Skin epidermis (tissue), 12 donors: ENCODE measurements around the gene TTBK1.
A peak's percentile ranks its signal among the peaks of the same experiment; 100 is the strongest.

ENCODE experiments used
- H3K27ac ChIP-seq, 21 experiments: fragments of 200-600 bp; sonication (generic) in 11 of 21; one replicate each; pipeline ENCODE4 v1.5.0; 2020; ENCODE audit warnings: mild to moderate bottlenecking in 3 of 21, inconsistent platforms in 2 of 21, moderate library complexity in 2 of 21
- H3K4me3 ChIP-seq, 7 experiments: fragments of 200-600 bp; sonication (generic) in 2 of 7; one replicate each; pipeline ENCODE4 v1.5.0; 2020; ENCODE audit warnings: inconsistent platforms in 2 of 7, mild to moderate bottlenecking in 2 of 7, moderate library complexity in 1 of 7

The TTBK1 gene

GRCh38 chr6:43282636-43283513 lies 39.6 kb downstream of the TTBK1 start:
- Histone ChIP-seq H3K4me3 (no peak overlapping the region), H3K27ac (no peak overlapping the region)

GRCh38 chr6:43283514-43283901 lies 40.2 kb downstream of the TTBK1 start:
- Histone ChIP-seq H3K27ac (no peak overlapping the region), H3K4me3 (no peak overlapping the region)

- Histone ChIP-seq H3K4me3 (no peak overlapping the region), H3K27ac (no peak overlapping the region)
These were observed 40.6 kb downstream of the TTBK1 start for GRCh38 chr6:43283905-43284304.

- H3K4me3 ChIP-seq = peak overlapping the region in 4 of 7 experiments; percentile 0 to 30 (median 8)
- no peak overlapping the region for H3K27ac ChIP-seq
These were observed 41.9 kb downstream of the TTBK1 start for GRCh38 chr6:43284991-43285781.

- H3K27ac ChIP-seq = no peak overlapping the region
- H3K4me3 ChIP-seq = no peak overlapping the region
These were observed 42.6 kb downstream of the TTBK1 start for GRCh38 chr6:43285832-43286231.

GRCh38 chr6:43286456-43286979 lies 43.2 kb downstream of the TTBK1 start:
- Histone ChIP-seq H3K4me3 (no peak overlapping the region), H3K27ac (no peak overlapping the region)

- Histone ChIP-seq H3K27ac (no peak overlapping the region), H3K4me3 (no peak overlapping the region)
These were observed 43.9 kb downstream of the TTBK1 start for GRCh38 chr6:43286980-43287716.

GRCh38 chr6:43287717-43288679 lies 44.7 kb downstream of the TTBK1 start:
- Histone ChIP-seq H3K4me3 (no peak overlapping the region), H3K27ac (no peak overlapping the region)

GRCh38 chr6:43290339-43290904 lies 47.1 kb downstream of the TTBK1 start:
- Histone ChIP-seq H3K27ac (no peak overlapping the region), H3K4me3 (no peak overlapping the region)

GRCh38 chr6:43290905-43291355 lies 47.6 kb downstream of the TTBK1 start:
- H3K27ac ChIP-seq = no peak overlapping the region

GRCh38 chr6:43291708-43292107 lies 48.4 kb downstream of the TTBK1 start:
- no peak overlapping the region for H3K27ac ChIP-seq

More at GRCh38 chr6:43290905-43291355, 47.6 kb downstream of the TTBK1 start:
- no peak overlapping the region for H3K4me3 ChIP-seq

GRCh38 chr6:43292341-43292740 lies 49.1 kb downstream of the TTBK1 start:
- Histone ChIP-seq H3K27ac (no peak overlapping the region), H3K4me3 (no peak overlapping the region)

More at GRCh38 chr6:43291708-43292107, 48.4 kb downstream of the TTBK1 start:
- no peak overlapping the region for H3K4me3 ChIP-seq

- no peak overlapping the region for H3K27ac ChIP-seq
- no peak overlapping the region for H3K4me3 ChIP-seq
These were observed 49.6 kb downstream of the TTBK1 start for GRCh38 chr6:43292763-43293318.

- Histone ChIP-seq H3K27ac (no peak overlapping the region), H3K4me3 (no peak overlapping the region)
These were observed 50.4 kb downstream of the TTBK1 start for GRCh38 chr6:43293698-43294097.

GRCh38 chr6:43294536-43294935 lies 51.3 kb downstream of the TTBK1 start:
- Histone ChIP-seq H3K4me3 (no peak overlapping the region), H3K27ac (no peak overlapping the region)

GRCh38 chr6:43295456-43295855 lies 52.2 kb downstream of the TTBK1 start:
- Histone ChIP-seq H3K4me3 (no peak overlapping the region), H3K27ac (no peak overlapping the region)

- Histone ChIP-seq H3K4me3 (no peak overlapping the region), H3K27ac (no peak overlapping the region)
These were observed 53.7 kb downstream of the TTBK1 start for GRCh38 chr6:43296780-43297497.
